ENCODE measurements around the gene EXOC3. TPM values are rescaled to one million over a fixed set of nuclear protein-coding genes. Genes with fewer than 3 reads are reported as not detected.

The EXOC3 gene
- total RNA-seq, 1 donor from 2014 or later = 64.6 TPM

DNA sequence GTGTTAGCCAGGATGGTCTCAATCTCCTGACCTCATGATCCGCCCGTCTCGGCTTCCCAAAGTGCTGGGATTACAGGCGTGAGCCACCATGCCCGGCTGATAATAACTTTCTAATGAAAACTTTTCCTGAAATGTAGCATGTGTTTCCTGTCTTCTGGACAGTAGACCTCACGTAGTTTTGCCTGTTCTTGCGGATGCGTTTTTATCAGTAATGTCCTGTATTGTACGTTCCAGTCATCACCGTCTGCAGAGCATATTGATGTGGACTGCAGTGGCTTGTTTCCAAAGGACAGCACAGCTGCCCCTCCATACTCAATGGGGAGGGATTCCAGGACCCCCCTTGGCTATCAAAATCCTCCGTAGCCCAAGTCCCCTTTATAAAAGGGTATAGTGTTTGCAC lies 12.8 kb downstream of the EXOC3 start:
- Mint-ChIP-seq H3K4me3 (no peak overlapping the region), H3K36me3 (peaks cover 54% of the 10 kb centered on the region), H3K9me3 (peaks cover 15% of the 10 kb centered on the region), H3K27me3 (no peaks in the 10 kb centered on the region), H3K4me1 (ENCODE audit: unreplicated experiment) (no peaks in the 10 kb centered on the region), H3K27ac (no peak overlapping the region)
- DNase-seq (ENCODE audit: extremely low spot score, unreplicated experiment) = no peak
- TF ChIP-seq, protein P1, sequence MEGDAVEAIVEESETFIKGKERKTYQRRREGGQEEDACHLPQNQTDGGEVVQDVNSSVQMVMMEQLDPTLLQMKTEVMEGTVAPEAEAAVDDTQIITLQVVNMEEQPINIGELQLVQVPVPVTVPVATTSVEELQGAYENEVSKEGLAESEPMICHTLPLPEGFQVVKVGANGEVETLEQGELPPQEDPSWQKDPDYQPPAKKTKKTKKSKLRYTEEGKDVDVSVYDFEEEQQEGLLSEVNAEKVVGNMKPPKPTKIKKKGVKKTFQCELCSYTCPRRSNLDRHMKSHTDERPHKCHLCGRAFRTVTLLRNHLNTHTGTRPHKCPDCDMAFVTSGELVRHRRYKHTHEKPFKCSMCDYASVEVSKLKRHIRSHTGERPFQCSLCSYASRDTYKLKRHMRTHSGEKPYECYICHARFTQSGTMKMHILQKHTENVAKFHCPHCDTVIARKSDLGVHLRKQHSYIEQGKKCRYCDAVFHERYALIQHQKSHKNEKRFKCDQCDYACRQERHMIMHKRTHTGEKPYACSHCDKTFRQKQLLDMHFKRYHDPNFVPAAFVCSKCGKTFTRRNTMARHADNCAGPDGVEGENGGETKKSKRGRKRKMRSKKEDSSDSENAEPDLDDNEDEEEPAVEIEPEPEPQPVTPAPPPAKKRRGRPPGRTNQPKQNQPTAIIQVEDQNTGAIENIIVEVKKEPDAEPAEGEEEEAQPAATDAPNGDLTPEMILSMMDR (conservative IDR thresholded peaks at IDR 0.05) = no peak

DNA sequence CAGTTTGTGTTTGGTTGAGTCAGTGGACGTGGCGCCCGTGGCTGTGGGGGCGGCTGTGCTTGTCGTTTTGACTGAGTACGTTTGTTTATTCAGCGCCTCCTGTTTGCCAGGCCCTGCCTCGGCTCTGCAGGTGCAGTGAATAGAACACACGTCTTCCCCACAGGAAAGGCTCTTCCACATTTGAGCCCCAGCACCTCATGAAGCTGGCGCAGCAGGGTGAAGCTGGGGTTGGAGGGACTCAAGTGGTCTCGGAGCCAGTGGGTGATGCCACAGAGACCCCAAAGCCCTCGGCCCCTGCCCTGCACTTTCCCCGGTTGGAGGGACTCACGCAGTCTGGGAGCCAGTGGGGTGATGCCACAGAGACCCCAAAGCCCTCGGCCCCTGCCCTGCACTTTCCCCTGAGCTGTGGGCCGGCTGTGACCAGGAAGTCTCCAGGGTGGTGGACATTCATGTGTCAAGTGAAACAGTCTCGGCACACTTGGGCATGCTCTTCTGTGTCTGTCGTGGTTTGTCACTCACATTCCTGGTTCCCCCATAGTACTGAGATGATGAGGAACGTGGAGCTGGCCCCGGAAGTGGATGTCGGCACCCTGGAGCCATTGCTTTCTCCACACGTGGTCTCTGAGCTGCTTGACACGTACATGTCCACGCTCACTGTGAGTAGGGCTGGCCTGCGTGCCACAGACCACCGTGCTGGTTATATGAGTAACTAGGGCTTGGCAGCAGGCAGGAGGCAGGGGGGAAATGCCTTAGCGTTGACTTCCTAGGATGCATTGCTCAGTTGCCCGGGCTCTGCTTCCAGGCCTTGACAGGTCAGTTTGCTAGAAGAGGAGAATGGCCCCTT lies 13.6 kb downstream of the EXOC3 start:
- no peak overlapping the region for H3K4me3 Mint-ChIP-seq
- H3K27me3 Mint-ChIP-seq = no peaks in the 10 kb centered on the region
- H3K36me3 Mint-ChIP-seq = peaks cover 47% of the 10 kb centered on the region
- no peaks in the 10 kb centered on the region for H3K4me1 Mint-ChIP-seq (ENCODE audit: unreplicated experiment)
- DNase-seq (ENCODE audit: extremely low spot score, unreplicated experiment) = no peak
- TF ChIP-seq, protein P1 (conservative IDR thresholded peaks at IDR 0.05) = no peak
- H3K9me3 Mint-ChIP-seq = peaks cover 12% of the 10 kb centered on the region
- no peak overlapping the region for H3K27ac Mint-ChIP-seq

DNA sequence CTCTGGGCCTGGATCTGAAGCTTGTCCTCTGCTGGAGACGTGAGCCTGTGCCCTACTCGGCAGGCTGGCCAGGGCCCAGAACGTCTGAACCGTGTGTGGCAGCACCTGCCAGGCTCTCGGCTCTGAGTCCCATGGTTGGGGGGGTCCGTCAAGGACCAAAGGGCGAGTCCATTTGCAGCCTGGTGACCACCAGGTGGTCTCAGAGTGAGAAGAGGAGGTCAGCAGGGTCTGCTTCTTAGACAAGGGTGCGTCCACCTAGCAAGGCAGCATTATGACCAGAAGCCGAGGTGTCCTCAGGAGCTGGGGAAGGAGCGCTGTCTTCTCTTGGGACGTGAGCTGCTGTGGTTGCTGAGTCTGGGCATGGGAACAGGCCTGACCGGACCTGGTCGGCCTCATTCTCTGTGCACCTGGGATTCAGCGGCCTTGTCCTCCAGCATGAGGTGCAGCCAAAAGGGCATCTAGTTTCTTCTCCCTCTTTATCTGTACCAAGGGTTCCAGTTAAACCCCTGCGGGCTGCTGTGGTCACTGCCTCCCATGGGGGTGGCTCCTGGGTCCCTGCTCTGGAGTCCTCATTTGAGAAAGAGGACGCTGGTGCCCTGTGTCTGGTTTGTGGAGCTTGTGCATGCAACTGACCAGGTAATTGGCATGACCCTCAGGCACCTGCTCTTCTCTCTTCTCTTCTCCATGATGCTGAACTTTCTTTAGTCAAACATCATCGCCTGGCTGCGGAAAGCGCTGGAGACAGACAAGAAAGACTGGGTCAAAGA lies 14.4 kb downstream of the EXOC3 start:
- Mint-ChIP-seq H3K9me3 (peaks cover 4% of the 10 kb centered on the region), H3K4me1 (ENCODE audit: unreplicated experiment) (no peaks in the 10 kb centered on the region), H3K27ac (no peak overlapping the region), H3K4me3 (no peak overlapping the region), H3K27me3 (no peaks in the 10 kb centered on the region), H3K36me3 (peaks cover 47% of the 10 kb centered on the region)
- no peak for DNase-seq (ENCODE audit: extremely low spot score, unreplicated experiment)
- TF ChIP-seq, protein P1 (conservative IDR thresholded peaks at IDR 0.05) = no peak

DNA sequence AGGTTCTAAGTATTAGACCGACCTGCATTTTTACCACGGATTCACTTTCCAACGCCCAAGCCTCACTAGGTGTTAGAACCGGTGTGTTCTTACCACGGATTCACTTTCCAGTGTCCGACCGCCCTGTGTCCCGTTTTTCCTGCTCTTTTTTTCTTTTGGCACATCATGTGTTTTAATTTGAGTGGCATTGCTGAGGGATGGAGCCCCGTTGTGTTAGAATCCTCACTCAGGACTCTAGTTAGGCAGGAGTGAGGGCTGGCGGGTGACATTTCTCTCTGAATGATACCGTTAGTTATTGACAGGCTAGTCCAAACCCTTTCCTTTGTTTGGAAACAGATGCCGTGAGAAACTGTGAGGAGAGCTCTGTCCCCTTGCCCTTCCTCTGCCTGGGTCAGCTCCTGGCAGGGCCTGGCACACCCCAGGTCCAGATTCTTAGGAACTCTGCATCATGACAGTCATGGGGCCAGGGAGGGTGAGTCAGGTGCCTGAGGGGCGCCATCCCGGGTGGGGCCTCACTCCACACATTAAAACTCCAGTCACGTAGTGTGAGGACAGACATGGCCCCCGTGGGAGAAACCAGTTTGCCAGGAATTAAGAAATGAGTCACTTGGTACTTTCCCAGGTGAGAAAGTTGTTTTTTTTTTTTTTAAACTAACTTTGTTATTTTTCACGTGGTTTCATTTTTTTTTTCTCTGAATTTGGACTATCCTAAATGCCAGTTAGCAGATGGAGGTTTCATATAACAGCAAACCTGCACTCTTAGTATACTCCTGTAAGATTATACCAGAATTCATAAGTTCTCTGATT lies 15.8 kb downstream of the EXOC3 start:
- H3K27ac Mint-ChIP-seq = peak overlapping the region; percentile 98
- peaks cover 35% of the 10 kb centered on the region for H3K36me3 Mint-ChIP-seq

More for the DNA sequence above, 15.8 kb downstream of the EXOC3 start:
- Mint-ChIP-seq H3K9me3 (no peaks in the 10 kb centered on the region), H3K27me3 (no peaks in the 10 kb centered on the region), H3K4me3 (peak overlapping the region; percentile 17), H3K4me1 (ENCODE audit: unreplicated experiment) (no peaks in the 10 kb centered on the region)
- no peak for DNase-seq (ENCODE audit: extremely low spot score, unreplicated experiment)
- TF ChIP-seq, protein P1 (conservative IDR thresholded peaks at IDR 0.05) = no peak
